Aorta (tissue), 4 donors: ENCODE results near the gene IL17C. TPM values are rescaled to one million over a fixed set of nuclear protein-coding genes. Genes with fewer than 3 reads are reported as not detected.

Experiments
- polyA plus RNA-seq, 2 donors: library from polyadenylated mRNA; stranded (reverse); fragments of 200-250 nt; gene quantifications; one replicate each; pipeline ENCODE4 v1.2.3, GENCODE V29; 2013
- total RNA-seq, 2 donors: library from RNA; stranded (reverse); fragmentation: NEBNext Ultra II Directional; extraction: Animal tissue kit (Norgen Biotek cat#: 25700); gene quantifications; one replicate each; pipeline ENCODE4 v1.2.1, GENCODE V29; 2021
- donor health status: healthy with polysubstance abuse.
- donor health status: Bipolar disorder and iron deficiency.
- donor health status: DM: no; HTN: no; CAD: no.
- donor health status: DM: yes; HTN: yes; CAD: no.

The IL17C gene
- total and polyA plus RNA-seq, 4 donors, result not detected

Other genes with a start within 250 kb of the IL17C start
- gene ZFPM1, start 185.3 kb upstream of the IL17C start, total RNA-seq, result 1 to 10 TPM; 4.1 to 8.8 TPM
- 1 to 10 TPM in 1 of 2 donors, under 1 TPM in 1; 0.88 to 2.0 TPM for gene ZFPM1, start 185.3 kb upstream of the IL17C start, polyA plus RNA-seq
- 10 to 100 TPM; 37.7 to 38.5 TPM for gene ZC3H18, start 68.2 kb upstream of the IL17C start, total RNA-seq
- gene ZC3H18, start 68.2 kb upstream of the IL17C start, polyA plus RNA-seq, result 10 to 100 TPM; 12.4 to 19.3 TPM
- 100 to 1,000 TPM in 1 of 2 donors, 10 to 100 TPM in 1; 79.2 to 148 TPM for gene CYBA, start 12.5 kb downstream of the IL17C start, total RNA-seq
- 100 to 1,000 TPM in 1 of 2 donors, 10 to 100 TPM in 1; 99.0 to 107 TPM for gene CYBA, start 12.5 kb downstream of the IL17C start, polyA plus RNA-seq
- 10 to 100 TPM; 26.0 to 26.6 TPM for gene MVD, start 24.5 kb downstream of the IL17C start, total RNA-seq
- gene MVD, start 24.5 kb downstream of the IL17C start, polyA plus RNA-seq, result 10 to 100 TPM; 19.8 to 57.6 TPM
- gene SNAI3, start 47.9 kb downstream of the IL17C start, total RNA-seq, result under 1 TPM; 0.27 to 0.71 TPM
- gene SNAI3, start 47.9 kb downstream of the IL17C start, polyA plus RNA-seq, result 1 to 10 TPM in 1 of 2 donors, not detected in 1; 1.6 TPM
- 10 to 100 TPM; 18.0 to 39.4 TPM for gene RNF166, start 67.8 kb downstream of the IL17C start, total RNA-seq
- 10 to 100 TPM; 16.2 to 27.4 TPM for gene RNF166, start 67.8 kb downstream of the IL17C start, polyA plus RNA-seq
- 10 to 100 TPM; 15.8 to 17.0 TPM for gene CTU2, start 67.9 kb downstream of the IL17C start, total RNA-seq
- gene CTU2, start 67.9 kb downstream of the IL17C start, polyA plus RNA-seq, result 10 to 100 TPM in 1 of 2 donors, 1 to 10 TPM in 1; 4.0 to 18.4 TPM
- gene PIEZO1, start 146.6 kb downstream of the IL17C start, total RNA-seq, result 100 to 1,000 TPM; 101 to 120 TPM
- 100 to 1,000 TPM in 1 of 2 donors, 10 to 100 TPM in 1; 35.9 to 205 TPM for gene PIEZO1, start 146.6 kb downstream of the IL17C start, polyA plus RNA-seq
- gene CDT1, start 165.2 kb downstream of the IL17C start, total RNA-seq, result 1 to 10 TPM in 1 of 2 donors, under 1 TPM in 1; 0.88 to 1.5 TPM
- gene CDT1, start 165.2 kb downstream of the IL17C start, polyA plus RNA-seq, result 1 to 10 TPM in 1 of 2 donors, under 1 TPM in 1; 0.05 to 1.0 TPM
- gene APRT, start 173.4 kb downstream of the IL17C start, total RNA-seq, result 10 to 100 TPM; 60.2 to 61.3 TPM
- gene APRT, start 173.4 kb downstream of the IL17C start, polyA plus RNA-seq, result 100 to 1,000 TPM in 1 of 2 donors, 10 to 100 TPM in 1; 88.6 to 116 TPM
- gene GALNS, start 218.4 kb downstream of the IL17C start, total RNA-seq, result 10 to 100 TPM; 29.5 to 44.1 TPM
- 10 to 100 TPM in 1 of 2 donors, 1 to 10 TPM in 1; 9.3 to 28.2 TPM for gene GALNS, start 218.4 kb downstream of the IL17C start, polyA plus RNA-seq
- gene TRAPPC2L, start 218.6 kb downstream of the IL17C start, total RNA-seq, result 10 to 100 TPM; 27.8 to 31.2 TPM
- 10 to 100 TPM; 53.9 to 54.1 TPM for gene TRAPPC2L, start 218.6 kb downstream of the IL17C start, polyA plus RNA-seq
- not detected for gene PABPN1L, start 228.1 kb downstream of the IL17C start, total RNA-seq
- gene PABPN1L, start 228.1 kb downstream of the IL17C start, polyA plus RNA-seq, result not detected